HG03196 (cell line): Measurements from ENCODE around the gene ELMO3.

Experiments
- ATAC-seq: cut with Tn5 transposase; IDR thresholded peaks from one replicate; pipeline ENCODE4 v1.9.1; 2021; ENCODE audit not compliant: unreplicated experiment

The ELMO3 gene

GRCh38 chr16:67199011-67199807 is at the start of gene ELMO3:
TSS of gene ELMO3 (plus strand) at chr16:67199131. CDS start at chr16:67199327, 196 bp downstream.
- ATAC-seq: no peak

- no peak for ATAC-seq
Measured at GRCh38 chr16:67149276-67150046, 49.5 kb upstream of the ELMO3 start.

GRCh38 chr16:67150047-67150832 is 48.7 kb upstream of the ELMO3 start:
- ATAC-seq: no peak

GRCh38 chr16:67150833-67151396 is 48.0 kb upstream of the ELMO3 start, which contains the start of gene B3GNT9:
TSS of gene B3GNT9 (minus strand) at chr16:67150998. CDS start at chr16:67150485, 513 bp downstream.
- ATAC-seq: peak; percentile 40

- ATAC-seq: no peak
Measured at GRCh38 chr16:67151431-67152097, 47.4 kb upstream of the ELMO3 start.

DNA sequence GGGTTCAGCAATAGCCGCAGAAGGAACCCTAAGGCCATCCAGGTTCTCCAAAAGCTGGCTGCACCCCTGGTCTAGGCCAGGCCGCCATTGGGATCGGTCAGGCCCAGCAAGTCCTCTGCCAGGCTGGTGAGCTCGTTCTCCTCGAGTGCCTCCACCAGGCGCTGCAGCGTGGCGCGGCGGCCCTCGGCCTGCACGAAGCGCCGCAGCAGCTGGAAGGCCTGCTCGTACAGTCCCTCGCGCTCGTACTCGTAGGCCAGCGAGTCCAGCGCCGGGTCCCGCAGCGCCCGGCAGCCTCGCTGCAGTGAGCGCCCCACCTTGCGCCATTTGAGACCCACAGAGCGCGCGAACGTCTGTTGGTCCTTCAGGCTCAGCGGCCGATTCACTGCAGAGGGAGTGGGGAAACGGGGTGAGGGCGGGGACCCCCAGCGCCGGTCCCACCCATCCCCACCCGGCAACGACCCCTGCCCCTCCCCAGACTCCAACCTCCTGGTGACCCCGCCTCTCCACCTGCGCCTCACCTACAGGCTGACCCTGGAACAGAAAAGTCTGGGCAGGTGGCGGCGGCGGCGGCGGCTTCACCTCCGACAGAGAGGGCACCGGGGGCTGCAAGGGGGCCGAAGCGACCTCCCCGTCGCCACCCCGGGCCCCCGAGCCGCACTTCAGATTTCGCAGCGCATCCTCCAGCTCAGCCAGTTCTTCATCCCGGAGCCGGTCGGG is 44.2 kb upstream of the ELMO3 start:
- ATAC-seq: no peak

GRCh38 chr16:67155295-67156142 is 43.4 kb upstream of the ELMO3 start:
- ATAC-seq: no peak

GRCh38 chr16:67156143-67156844 is 42.6 kb upstream of the ELMO3 start:
- no peak for ATAC-seq

GRCh38 chr16:67157106-67157748 is 41.7 kb upstream of the ELMO3 start:
- ATAC-seq: no peak

DNA sequence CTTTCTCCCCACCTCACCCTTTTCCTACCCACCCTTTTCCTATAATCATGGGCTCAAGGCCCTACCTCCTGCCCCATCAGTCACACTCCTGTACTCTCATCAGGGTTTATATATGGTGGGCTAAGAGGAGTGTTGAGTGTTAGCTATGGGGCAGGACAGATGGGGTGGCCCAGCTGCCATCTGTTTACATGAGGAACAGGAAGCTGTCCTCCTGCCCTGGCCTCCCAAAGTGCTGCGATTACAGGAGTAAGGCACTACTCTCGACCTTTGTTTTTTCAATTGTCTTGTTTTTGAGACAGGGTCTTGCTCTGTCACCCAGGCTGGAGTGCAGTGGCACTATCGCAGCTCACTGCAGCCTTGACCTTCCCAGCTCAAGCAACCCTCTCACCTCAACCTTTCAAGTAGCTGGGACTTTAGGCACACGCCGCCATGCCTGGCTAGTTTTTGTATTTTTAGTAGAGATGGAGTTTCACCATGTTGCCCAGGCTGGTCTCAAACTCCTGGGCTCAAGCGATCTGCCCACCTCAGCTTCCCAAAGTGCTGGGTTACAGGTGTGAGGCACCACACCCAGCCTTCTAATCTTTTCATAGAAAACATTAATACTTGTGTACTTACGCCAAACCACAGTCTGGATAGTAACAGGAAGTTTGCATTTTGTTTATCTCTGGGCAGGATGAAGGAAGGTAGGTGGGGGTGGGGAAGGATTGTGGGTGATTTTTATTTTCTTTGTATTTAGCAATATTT is 40.9 kb upstream of the ELMO3 start:
- no peak for ATAC-seq

DNA sequence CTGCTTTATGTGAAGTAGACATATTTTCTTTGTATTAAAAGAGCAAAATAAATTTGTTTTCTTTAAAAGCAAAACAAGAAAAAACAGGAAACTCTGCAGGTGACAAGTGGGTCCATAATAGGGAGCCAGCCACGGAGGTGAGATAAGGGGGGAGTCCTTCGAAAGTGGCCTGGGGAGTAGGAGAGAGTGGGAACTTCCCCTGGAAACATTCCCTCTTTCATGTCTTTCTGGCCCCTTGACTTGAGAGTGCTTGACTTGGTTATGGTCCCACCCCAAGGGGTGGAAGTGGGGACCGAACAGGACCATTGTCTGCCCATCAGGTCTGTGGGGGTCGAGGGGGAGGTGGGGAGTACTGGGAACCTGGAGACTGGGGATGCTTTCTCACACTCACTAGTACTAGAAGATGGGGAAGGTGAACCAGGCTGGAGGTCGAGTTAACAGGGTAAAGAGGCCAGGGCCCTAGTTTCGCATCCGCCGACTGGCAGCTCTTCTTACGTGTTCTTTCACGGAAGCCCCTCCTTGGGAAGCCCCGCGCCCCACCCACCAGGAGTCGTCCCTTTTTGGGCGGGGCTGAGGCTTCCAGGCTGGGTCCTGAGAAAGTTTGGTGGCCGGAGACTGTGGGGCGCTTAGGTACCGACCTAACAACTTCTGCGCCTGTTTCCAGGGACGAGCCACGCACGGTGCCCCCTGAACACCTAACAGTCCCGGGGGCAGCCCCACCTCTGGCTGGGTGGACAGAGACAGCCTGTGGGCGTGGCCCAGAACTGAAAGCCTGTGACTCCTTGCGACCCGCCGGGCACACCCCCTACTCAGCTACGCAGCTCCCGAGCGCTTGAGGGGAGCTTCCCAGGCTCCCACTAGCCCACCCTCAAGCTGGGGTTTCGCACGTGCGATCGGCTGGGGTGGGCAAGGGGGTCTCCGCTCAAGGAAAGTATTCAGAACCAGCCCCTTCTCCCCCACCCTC is 40.0 kb upstream of the ELMO3 start:
- peak; percentile 44 for ATAC-seq

DNA sequence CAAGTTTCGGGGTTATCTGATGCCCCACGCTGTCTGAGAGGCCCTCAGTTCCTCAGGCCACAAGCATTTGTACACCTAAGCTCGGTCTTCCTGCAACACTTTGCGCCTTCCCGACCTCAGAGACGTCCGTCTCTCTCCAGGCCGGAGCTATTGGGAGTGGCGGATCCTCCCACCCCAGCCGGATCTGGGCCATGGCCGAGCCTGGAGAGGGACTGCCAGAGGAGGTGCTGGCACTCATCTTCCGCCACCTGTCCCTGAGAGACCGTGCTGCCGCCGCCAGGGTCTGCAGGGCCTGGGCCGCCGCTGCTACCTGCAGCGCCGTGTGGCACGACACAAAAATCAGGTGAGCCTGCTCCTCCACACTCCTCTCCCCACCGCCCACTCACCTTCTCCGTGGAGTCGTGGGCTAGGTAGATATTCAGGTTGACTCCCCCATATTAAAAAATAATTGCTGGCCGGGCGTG is 37.3 kb upstream of the ELMO3 start:
- ATAC-seq: no peak

GRCh38 chr16:67162506-67163163 is 36.3 kb upstream of the ELMO3 start:
- no peak for ATAC-seq

- ATAC-seq: no peak
Measured at GRCh38 chr16:67163164-67163998, 35.5 kb upstream of the ELMO3 start.
